GM12874 (cell line): Measurements from ENCODE around the gene LAMTOR1.
"Not testable (repeated sequence)": the region's sequence is repeated elsewhere in the genome, so short reads cannot be mapped to it uniquely, and the experiment has no call there.

ENCODE experiments used
- CTCF ChIP-seq: IDR thresholded peaks from 2 replicates; pipeline ENCODE4 v1.5.1; 2011; ENCODE audit warnings: low read depth, mild to moderate bottlenecking, control low read depth, low read length, moderate library complexity; ENCODE audit not compliant: insufficient read depth

Gene LAMTOR1

GRCh38 chr11:72138821-72139390 is 35.8 kb upstream of the LAMTOR1 start:
- no peak for TF ChIP-seq CTCF

- no peak for TF ChIP-seq CTCF
These were observed 33.7 kb upstream of the LAMTOR1 start for GRCh38 chr11:72136684-72137262.

- TF ChIP-seq CTCF, result no peak
These were observed 33.0 kb upstream of the LAMTOR1 start for GRCh38 chr11:72135891-72136683.

GRCh38 chr11:72135473-72135872 is 32.4 kb upstream of the LAMTOR1 start, which contains the start of gene FOLR3:
Gene FOLR3 (plus strand): TSS chr11:72135725. CDS start chr11:72135953, 228 bp downstream.
- TF ChIP-seq CTCF, result not testable (repeated sequence)

- TF ChIP-seq CTCF, result no peak
These were observed 29.5 kb upstream of the LAMTOR1 start for GRCh38 chr11:72132646-72133045.

- no peak for TF ChIP-seq CTCF
These were observed 26.3 kb upstream of the LAMTOR1 start for GRCh38 chr11:72129381-72129780.

GRCh38 chr11:72127923-72128322 is 24.8 kb upstream of the LAMTOR1 start:
- TF ChIP-seq CTCF, result no peak
